ENCODE results near the gene ATP2B1.
A peak's percentile ranks its signal among the peaks of the same experiment; 100 is the strongest.

The ATP2B1 gene

GRCh38 chr12:89657066-89657465, 51.6 kb downstream of the ATP2B1 start:
- no peak for DNase-seq (ENCODE audit: low read depth)

- no peak for DNase-seq (ENCODE audit: low read depth)
Observed at GRCh38 chr12:89655841-89656240, 52.8 kb downstream of the ATP2B1 start.

- no peak for DNase-seq (ENCODE audit: low read depth)
Observed at GRCh38 chr12:89651192-89651591, 57.4 kb downstream of the ATP2B1 start.

DNA sequence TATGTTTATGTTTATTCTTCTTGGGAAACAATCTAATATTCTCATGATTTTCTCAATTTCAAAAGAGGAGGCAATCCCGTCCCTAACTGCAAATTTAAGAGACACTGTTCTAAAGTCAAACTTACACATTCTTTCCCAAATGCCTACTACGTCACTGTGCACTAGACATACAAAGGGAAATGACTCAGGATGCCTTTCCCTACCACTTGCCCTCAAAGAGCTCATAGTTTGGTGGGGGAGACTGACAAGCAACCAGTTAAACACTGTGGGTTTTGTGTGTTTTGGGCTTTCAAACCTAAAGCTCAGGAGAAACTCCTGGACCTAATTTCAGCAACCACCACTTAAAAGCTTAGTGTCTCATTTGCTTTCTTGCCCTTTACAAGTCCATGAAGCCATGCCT, 58.4 kb downstream of the ATP2B1 start:
- peak; percentile 23 for DNase-seq (ENCODE audit: low read depth)

- no peak for DNase-seq (ENCODE audit: low read depth)
Observed at GRCh38 chr12:89649820-89650219, 58.8 kb downstream of the ATP2B1 start.

DNA sequence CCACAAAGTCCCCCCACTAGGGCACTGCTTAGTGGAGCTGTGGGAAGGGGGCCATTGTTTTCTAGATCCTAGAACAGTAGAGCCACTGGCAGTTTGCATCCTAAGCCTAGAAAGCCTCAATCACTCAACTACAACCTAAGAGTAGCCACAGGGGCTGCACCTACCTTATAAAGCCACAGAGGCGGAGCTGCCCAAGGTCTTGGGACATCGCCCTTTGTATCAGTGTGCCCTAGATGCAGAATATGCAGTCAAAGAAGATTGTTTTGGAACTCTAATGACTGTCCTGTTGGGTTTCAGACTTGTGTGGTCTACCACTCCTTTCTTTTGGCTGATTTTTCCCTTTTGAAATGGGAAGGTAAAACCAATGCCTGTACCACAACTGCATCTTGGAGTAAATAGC, 59.5 kb downstream of the ATP2B1 start:
- no peak for DNase-seq (ENCODE audit: low read depth)

DNA sequence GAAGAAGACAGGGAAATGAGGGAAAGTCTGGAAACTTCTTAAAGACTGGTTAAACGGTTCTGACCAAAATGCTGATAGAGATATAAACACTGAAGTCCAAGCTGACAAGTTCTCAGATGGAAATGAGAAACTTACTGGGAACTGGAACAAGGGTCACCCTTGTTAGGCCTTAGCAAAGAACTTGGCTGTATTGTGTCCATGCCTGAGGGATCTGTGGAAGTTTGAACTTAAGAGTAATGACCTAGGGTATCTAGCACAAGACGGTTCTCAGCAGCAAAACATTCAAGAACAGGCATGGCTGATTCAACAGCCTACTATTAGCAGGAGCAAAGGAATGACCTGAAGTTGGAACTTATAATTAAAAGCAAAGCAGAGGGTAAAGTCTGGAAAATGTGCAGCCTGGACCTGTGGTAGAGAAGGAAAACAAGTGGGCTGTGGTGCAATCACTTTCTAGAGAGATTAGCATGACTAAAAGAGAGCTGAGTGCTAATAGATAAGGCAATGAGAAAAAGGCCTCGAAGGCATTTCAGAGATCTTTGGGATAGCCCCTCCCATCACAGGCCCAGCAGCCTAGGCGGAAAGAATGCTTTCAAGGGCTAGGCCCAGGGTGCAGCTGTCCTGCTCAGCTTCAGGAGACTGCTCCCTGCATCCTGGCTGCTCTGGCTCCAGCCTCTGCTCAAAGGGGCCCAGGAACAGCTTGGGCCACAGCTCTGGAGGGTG, 60.3 kb downstream of the ATP2B1 start:
- DNase-seq (ENCODE audit: low read depth) = peak; percentile 46

DNA sequence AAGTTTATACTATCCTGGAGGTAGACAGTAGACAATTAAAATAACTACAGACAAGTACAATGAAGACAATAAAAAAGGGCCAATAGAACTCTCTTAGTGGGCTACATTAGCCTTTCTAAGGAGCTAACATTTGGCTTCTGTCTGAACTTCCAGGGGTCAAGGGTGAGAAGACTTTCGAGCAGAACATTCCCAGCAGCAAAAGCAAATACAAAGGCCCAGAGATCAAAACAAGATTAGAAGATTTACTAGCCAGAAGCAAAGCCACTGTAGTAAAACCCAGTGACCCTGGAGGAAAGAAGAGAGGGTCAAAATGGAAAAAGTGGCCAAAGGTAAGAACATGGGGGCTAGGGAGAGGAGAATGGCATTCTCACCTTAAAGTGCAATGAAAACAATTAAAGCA, 63.2 kb downstream of the ATP2B1 start:
- no peak for DNase-seq (ENCODE audit: low read depth)

- DNase-seq (ENCODE audit: low read depth) = no peak
Observed at GRCh38 chr12:89642959-89643358, 65.7 kb downstream of the ATP2B1 start.

DNA sequence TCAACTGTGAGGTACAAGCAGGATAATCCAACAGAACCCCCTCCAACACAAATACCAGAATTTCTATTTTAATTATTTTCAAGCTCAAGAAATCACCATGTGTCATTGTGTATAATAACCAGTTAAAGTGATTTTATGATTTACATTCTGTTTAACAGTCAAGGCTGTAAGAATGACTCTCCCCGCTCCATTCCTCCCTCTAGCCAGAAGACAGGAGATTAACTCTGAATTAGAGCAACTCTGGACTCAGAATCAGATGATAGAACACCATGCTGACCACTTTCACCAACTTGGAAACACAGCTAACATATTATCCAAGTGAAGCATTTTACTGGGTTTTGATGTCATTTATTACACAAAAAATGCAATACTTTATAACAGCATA, 71.9 kb downstream of the ATP2B1 start:
- peak; percentile 16 for DNase-seq (ENCODE audit: low read depth)

GRCh38 chr12:89636052-89636775, 72.4 kb downstream of the ATP2B1 start:
- peak; percentile 64 for DNase-seq (ENCODE audit: low read depth)

- no peak for DNase-seq (ENCODE audit: low read depth)
Observed at GRCh38 chr12:89634508-89634907, 74.1 kb downstream of the ATP2B1 start.

DNA sequence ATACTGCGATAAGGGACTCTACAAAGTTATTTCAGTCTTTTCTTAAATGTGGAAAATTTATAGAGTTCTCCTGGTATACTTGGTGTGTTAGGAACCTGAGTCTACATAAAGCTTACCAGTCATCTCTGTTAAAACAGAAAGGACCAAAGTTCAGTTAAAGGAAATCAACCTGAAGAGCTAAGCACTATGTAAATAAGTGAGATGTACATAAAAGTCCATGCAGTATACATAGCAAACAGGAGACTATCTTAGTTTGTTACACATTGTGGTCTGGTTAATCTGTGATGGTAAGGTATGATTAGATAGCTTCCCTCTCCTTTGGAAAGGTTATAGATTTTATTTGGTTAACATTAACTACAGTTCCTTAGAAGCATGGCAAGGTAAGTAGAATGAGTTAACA, 75.9 kb downstream of the ATP2B1 start:
- no peak for DNase-seq (ENCODE audit: low read depth)

- DNase-seq (ENCODE audit: low read depth) = peak; percentile 14
Observed at GRCh38 chr12:89622115-89622514, 86.5 kb downstream of the ATP2B1 start.

GRCh38 chr12:89621521-89621920, 87.1 kb downstream of the ATP2B1 start:
- no peak for DNase-seq (ENCODE audit: low read depth)

DNA sequence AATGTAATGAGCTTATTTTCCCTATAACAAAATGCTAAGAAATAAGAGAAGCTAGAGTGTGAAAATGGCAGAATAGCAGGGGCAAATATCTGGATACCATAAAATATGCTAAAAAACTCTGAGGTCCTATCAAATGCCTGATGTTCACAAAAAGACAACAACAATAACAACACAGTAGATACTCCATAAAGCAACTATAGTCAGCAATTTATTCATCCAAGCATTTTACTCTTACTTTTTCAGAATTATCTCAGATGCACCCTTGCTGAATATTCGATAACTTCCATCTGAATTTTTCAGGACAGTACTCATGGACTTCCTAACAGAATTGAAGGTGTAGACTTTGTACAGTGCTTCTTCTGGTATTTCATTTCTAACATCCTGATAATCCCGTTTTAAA, 88.9 kb downstream of the ATP2B1 start:
- no peak for DNase-seq (ENCODE audit: low read depth)

DNA sequence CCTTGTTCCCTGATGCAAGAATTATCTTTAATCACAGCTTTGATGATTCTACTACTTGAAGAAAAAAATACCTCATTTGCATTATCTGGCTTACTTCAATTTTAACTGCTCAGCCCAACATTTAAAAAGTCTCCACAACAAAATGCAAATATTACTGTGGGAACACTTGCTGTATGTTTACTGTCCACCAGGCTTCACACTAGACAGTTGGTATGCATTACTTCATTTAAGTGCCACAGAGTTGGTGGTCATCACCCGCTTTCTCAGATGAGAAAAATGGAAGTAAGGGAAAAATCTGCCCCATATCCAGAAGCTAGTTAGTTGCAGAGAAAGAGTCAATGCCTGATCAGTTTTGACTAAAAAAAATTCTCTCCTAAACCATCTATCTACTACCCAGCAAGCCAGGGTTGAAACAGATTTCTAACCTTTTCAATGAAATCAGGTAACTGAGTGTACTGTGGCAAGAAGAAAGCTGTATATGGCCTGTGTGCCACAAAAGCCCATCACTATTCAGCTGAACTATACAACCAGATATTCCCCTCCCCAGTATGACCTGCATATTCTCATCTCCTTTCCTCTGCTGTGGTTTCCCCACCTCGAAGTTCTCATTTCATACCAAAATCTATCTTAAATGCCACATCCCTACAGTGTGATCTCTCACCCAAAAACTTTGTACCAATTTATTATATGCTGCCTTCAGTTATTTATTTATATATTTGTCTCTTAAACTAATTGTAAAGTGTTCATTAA, 90.3 kb downstream of the ATP2B1 start:
- DNase-seq (ENCODE audit: low read depth) = no peak

- no peak for DNase-seq (ENCODE audit: low read depth)
Observed at GRCh38 chr12:89610366-89610765, 98.3 kb downstream of the ATP2B1 start.

DNA sequence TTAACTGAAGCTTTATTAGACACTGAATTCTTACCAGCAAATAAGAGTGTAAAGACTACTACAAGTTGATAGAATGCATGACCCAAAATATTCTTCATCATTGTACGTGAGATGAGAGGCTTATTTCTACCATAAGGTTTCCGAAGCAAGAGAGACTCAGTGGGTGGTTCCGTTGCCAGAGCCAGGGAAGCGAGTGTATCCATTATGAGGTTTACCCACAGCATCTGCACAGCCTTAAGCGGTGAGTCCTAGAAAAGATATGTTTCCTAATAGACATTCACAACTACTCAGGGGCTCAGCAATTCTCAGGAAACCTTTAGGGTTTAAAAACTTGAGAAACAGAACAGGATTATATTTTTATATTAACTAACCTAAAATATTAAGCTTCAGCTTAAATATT, 105.0 kb downstream of the ATP2B1 start:
- DNase-seq (ENCODE audit: low read depth) = no peak

- DNase-seq (ENCODE audit: low read depth) = no peak
Observed at GRCh38 chr12:89597770-89598169, 110.9 kb downstream of the ATP2B1 start.

DNA sequence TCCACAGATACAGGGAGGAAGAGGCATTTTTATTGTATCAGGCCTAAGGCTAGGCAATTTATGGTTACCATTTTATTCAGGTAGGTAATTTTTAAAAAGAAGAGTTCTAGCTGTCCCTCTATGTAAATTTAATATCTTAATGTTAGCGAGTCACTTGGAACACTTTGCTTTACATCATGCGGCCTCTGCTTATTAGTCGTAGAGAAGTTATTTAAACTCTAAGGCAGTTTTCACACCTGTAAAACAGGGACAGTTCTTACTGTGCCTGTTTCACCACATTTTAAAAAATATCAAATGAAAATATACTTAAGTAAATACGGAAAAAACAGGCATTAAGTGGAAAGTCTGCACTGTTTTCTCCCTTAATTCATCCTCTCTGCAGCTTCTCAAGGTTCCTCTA, 111.4 kb downstream of the ATP2B1 start:
- no peak for DNase-seq (ENCODE audit: low read depth)

DNA sequence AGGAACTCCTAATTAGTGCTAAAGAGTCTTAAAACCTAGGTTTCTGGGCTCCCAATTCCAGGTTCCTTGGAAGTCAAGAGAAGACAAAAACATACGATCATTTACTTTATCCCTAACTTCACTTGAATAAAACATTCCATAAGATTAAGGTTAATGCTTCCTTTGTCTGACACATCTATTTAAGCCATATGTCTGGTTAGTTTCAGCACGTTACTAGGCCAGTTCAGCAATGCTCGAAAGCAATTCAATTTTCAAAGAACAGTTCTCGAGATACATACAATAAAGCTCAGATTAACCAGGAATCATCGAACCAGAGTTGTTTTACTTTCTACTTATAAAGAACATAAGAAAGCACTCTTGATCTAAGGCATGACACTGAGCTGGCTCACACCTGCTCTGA, 114.8 kb downstream of the ATP2B1 start:
- no peak for DNase-seq (ENCODE audit: low read depth)

GRCh38 chr12:89593233-89593632, 115.4 kb downstream of the ATP2B1 start:
- no peak for DNase-seq (ENCODE audit: low read depth)

All from EH (cell line).